NCI-H446 treated with DMSO at 0.1 percent for 48 hours (cell line): ENCODE measurements around the gene SORCS2.

ENCODE experiments used
- DNase-seq: peaks from one replicate; lab custom pipeline; 2025; lab: John Stamatoyannopoulos, UW

Gene SORCS2

GRCh38 chr4:7653510-7654369, 461.4 kb downstream of the SORCS2 start:
- DNase-seq = no peak

- DNase-seq = no peak
These were observed 462.5 kb downstream of the SORCS2 start for GRCh38 chr4:7654550-7655445.

GRCh38 chr4:7655511-7656243, 463.3 kb downstream of the SORCS2 start:
- no peak for DNase-seq

GRCh38 chr4:7656244-7656800, 464.0 kb downstream of the SORCS2 start:
- no peak for DNase-seq

- DNase-seq = no peak
These were observed 465.4 kb downstream of the SORCS2 start for GRCh38 chr4:7657545-7658297.

- DNase-seq = no peak
These were observed 466.2 kb downstream of the SORCS2 start for GRCh38 chr4:7658341-7659204.

GRCh38 chr4:7659429-7660175, 467.3 kb downstream of the SORCS2 start:
- no peak for DNase-seq

GRCh38 chr4:7660176-7661039, 468.1 kb downstream of the SORCS2 start:
- DNase-seq = no peak

- DNase-seq = no peak
These were observed 468.9 kb downstream of the SORCS2 start for GRCh38 chr4:7661066-7661748.

- no peak for DNase-seq
These were observed 469.6 kb downstream of the SORCS2 start for GRCh38 chr4:7661846-7662506.

GRCh38 chr4:7662507-7662846, 470.1 kb downstream of the SORCS2 start:
- no peak for DNase-seq

- no peak for DNase-seq
These were observed 470.8 kb downstream of the SORCS2 start for GRCh38 chr4:7663075-7663541.

- no peak for DNase-seq
These were observed 471.8 kb downstream of the SORCS2 start for GRCh38 chr4:7664106-7664505.

- DNase-seq = no peak
These were observed 473.0 kb downstream of the SORCS2 start for GRCh38 chr4:7665321-7665720.

GRCh38 chr4:7666011-7666410, 473.7 kb downstream of the SORCS2 start:
- no peak for DNase-seq

GRCh38 chr4:7666744-7667143, 474.4 kb downstream of the SORCS2 start:
- no peak for DNase-seq

GRCh38 chr4:7668271-7668670, 475.9 kb downstream of the SORCS2 start:
- DNase-seq = no peak
